Measurements from ENCODE around the gene UTF1.

GRCh38 chr10:133277277-133277992, 47.4 kb downstream of the UTF1 start:
- TF ChIP-seq POLR2A (IDR thresholded peaks at IDR 0.05; ENCODE audit: low read length) (no peak), GATA1 (IDR thresholded peaks at IDR 0.05; ENCODE audit: low read depth, low read length) (no peak)

Data from erythroblast (primary cell).